GDM1 (cell line): ENCODE data around the gene ASB6.

Source experiments
- DNase-seq: peaks from one replicate; lab custom pipeline; 2025; lab: John Stamatoyannopoulos, UW

The ASB6 gene, protein sequence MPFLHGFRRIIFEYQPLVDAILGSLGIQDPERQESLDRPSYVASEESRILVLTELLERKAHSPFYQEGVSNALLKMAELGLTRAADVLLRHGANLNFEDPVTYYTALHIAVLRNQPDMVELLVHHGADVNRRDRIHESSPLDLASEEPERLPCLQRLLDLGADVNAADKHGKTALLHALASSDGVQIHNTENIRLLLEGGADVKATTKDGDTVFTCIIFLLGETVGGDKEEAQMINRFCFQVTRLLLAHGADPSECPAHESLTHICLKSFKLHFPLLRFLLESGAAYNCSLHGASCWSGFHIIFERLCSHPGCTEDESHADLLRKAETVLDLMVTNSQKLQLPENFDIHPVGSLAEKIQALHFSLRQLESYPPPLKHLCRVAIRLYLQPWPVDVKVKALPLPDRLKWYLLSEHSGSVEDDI

DNA sequence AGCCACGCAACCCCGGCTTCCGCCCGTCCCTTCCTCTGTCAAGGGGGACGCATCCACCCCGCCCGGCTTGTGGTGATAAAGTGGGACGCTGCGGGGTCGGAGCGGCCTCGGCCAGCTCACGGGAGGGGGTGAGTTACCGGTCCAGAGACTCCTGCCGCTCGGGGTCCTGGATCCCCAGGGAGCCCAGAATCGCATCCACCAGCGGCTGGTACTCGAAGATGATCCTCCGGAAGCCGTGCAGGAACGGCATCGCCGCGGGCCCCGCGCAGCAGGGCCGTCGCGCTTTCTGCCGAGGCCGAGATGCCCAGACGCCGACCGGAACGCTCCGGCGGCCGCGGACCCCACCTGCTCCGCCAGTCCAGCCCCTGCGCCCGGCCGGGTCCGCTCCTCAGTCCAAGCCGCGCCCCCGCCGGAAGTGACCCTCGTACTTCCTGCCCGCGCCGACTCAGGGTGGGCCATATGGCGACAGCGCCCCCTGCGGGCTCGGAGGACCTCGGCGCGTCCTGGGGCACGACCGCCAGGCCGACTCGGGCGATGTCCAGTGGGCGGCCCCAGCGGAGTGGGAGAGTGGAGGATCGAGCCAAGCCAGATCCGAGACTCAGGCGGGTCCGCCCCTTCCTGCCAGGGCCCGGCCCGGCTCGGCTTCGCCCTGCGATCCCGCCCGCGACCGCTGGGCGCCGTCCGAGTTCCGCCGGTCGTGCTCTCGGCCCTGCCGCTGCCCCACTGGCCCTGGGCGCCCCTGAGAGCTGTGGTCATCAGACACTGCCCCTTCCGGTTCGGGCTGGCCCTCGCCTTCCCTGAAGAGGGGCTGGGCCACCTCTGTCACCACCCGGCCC, at the start of gene ASB6:
Gene ASB6, minus strand, starts transcription at position 402 of the 836 bp plus-strand sequence. Its CDS starts 152 bp downstream, at position 250.
- peak; percentile 94 for DNase-seq

DNA sequence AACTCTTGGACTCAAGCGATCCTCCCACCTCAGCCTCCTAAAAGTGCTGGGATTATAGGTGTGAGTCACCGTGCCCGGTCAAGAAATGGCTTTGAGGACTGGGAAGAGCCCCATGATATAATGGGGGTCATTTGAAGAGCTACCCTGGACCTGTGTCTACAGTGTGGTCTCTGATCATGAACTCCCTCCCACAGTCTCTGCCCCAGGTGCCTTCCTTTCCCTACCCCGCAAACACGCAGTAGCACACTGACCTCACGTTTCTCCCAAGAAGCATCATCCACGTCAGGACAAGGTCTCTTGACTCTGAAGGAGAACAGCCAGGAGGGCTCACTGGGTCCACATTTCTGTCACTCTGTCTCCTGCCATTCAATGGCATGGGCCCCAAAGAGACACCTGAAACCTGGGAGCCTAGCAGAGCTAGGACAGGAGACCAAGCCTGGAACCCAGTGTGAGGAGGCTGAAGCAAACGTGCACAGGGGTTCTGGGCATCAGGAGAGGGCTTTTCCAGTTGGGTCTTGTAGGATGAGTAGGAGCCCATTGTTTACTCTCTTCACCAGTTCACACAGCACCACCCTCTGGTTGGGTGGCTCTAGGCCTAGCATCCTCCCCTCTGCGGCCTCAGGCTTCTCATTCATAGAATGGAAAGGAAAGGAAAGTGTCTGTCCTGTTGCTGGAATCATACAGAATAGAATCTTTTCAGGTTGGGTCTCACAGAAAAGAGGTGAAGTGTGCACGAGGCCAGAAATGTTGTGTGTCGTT, 46.5 kb upstream of the ASB6 start:
- DNase-seq = no peak

GRCh38 chr9:129687391-129687790, 45.4 kb upstream of the ASB6 start:
- no peak for DNase-seq

- no peak for DNase-seq
Observed at GRCh38 chr9:129686736-129687135, 44.8 kb upstream of the ASB6 start.

DNA sequence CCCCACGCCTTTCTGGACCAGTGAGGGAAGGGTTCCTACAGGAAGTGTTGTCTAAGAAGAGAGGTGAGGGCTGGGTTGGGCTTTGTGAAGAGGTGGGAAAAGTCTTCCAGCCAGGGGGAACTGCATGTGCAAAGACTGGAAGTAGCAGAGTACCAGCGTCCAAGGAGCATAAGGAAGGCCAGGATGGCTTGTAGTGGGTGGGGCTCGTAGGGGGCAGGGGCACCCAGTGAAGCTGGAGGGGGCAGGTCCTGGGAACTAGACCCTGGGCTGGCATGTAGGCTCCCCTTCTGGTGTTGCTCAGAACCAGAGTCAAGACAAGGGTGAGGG, 43.9 kb upstream of the ASB6 start:
- DNase-seq = no peak

DNA sequence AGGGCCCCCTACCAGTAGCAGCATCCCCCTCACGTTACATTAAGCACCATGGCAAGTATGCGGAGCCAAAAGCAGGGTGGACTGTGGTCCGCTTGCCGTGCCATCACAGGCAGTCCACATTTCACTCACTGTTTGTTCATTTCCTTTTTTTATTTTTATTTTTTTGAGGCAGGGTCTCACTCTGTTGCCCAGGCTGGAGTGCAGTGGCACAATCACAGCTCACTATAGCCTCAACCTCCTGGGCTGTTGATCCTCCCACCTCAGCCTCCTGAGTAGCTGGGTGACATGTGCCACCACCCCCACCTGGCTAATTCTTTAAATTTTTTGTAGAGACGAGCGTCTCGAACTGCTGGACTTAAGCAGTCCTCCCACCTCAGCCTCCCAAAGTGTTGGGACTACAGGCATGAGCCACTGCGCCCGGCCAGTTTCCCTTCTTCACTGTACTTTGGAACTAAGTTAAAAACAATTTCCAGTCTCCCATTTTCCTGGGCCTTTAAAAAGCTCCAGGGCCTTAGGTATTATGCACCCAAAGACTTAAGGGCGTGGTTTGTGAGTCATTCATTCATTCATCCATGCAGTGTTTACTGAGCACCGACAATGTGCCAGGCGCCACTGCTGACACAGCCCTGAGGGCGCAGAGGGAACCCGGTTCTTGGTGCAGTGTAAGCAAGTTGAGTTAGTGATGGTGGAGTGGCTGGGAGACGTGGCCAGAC, 43.4 kb upstream of the ASB6 start:
- DNase-seq = no peak

GRCh38 chr9:129682381-129682780, 40.4 kb upstream of the ASB6 start:
- no peak for DNase-seq

DNA sequence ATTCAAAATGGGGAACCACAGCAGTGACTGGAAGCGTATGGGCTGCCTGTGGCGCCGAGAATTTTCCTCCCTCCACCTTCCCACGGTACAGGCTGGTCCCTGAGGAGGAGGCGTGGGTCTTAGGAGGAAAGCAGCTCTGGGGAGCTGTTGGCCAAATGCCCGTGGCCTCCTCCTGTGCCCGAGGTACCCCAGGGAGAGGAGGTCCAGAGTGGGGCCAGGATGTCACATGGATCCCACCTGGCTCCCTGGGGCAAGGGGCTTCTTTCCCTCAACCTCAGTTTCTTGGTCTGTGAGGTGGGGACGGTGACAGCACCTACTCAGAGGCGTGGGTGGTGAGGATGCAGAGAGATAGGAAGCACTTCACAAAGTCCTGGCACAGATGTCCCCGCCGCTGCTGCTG, 40.0 kb upstream of the ASB6 start:
- DNase-seq = no peak

GRCh38 chr9:129679537-129679936, 37.6 kb upstream of the ASB6 start:
- DNase-seq = no peak

- no peak for DNase-seq
Observed at GRCh38 chr9:129678844-129679243, 36.9 kb upstream of the ASB6 start.

- DNase-seq = no peak
Observed at GRCh38 chr9:129677456-129677855, 35.5 kb upstream of the ASB6 start.

DNA sequence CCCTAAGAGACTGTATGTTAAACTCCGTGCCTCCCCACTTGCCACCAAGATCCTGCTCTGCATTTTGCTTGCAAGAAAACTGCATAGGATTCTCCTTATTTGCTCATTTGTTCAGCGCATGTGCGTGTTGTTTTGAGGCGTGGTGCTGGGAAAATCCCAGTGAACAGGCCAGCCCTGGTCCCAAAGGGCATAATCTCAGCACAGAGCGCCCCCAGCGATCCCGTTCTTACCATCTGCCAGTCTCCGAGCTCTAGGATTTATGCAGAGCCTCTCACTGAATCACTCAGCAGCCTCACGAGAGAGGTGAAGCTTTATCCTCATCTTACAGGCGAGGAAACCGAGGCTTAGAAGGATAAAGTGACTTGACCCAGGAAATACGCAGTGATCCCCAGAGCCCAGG, 35.0 kb upstream of the ASB6 start:
- no peak for DNase-seq

GRCh38 chr9:129676287-129676686, 34.3 kb upstream of the ASB6 start:
- DNase-seq = no peak

GRCh38 chr9:129675620-129676019, 33.7 kb upstream of the ASB6 start:
- no peak for DNase-seq

DNA sequence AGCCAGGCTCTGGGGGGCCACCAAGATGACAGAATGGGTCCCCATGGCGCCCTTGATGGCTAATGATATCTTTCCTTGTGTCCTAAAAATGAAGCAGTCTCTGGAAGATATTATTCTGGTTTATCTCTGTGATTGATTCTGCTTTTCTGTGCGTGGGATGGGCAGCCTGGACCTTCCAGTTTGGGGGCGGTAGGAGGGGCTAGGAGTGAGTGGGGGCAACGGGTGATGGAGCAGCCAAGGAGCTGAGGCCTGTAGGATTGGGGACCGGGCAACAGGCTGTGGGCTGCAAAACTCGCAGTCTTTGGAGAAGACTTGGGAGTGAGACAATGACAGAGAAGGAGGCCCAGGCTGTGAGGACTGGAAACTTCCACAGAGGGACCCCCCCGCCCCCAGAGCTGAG, 32.3 kb upstream of the ASB6 start:
- DNase-seq = no peak

GRCh38 chr9:129673602-129674001, 31.7 kb upstream of the ASB6 start:
- DNase-seq = no peak

GRCh38 chr9:129672702-129673101, 30.8 kb upstream of the ASB6 start:
- no peak for DNase-seq

- DNase-seq = no peak
Observed at GRCh38 chr9:129671519-129671918, 29.6 kb upstream of the ASB6 start.

GRCh38 chr9:129671065-129671464, 29.1 kb upstream of the ASB6 start:
- DNase-seq = no peak

GRCh38 chr9:129669946-129670345, 28.0 kb upstream of the ASB6 start:
- no peak for DNase-seq

DNA sequence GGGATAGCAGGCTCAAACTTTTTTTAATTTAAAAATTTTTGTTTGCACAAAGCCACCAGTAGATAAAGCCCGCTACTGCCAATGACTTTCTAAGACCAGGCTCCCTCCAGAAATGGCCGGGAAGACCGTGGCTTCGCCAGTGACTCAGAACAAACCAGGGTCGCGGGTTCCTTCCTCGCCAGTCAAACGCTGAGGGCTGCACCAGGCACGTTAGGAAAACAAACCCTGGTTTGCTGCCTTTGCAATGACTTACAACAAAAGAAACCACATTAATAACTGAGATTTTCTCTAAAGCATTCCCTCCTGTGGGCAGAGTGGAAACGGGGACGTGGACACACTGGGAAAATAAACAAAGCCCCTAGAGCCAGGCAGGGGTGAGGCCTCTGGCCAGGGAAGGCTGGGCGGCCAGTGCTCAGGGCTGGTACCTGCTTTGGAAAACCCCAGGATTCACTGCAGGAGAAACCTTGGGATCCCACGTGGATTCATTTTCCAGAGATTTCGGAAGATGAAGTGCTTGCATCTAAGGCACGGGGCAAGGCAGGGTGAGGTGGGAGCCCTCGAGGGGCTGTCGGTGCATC, 27.3 kb upstream of the ASB6 start:
- peak; percentile 6 for DNase-seq

DNA sequence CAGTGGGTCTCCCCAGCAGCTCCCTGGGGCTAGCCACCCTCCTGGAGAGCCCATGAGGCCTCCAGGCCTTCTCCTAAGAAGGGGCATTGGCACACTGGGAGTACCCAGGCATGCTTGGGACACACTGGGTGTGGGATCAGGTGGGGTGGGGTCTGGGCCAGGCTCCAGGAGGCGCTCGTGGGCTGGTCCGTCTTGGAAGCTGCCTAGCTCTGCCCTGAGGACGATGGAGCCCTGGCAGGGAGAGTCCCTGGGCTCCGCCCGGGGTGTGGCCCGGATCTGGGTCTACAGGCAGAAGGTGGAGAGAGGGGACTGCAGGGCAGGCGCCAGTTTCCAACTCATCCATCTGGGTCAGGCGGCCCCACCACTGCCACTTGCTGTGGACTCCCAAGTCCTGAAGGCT, 25.9 kb upstream of the ASB6 start:
- DNase-seq = no peak
